Calu3 (cell line): Measurements from ENCODE around the gene PPIB. TPM values are rescaled to one million over a fixed set of nuclear protein-coding genes. Genes with fewer than 3 reads are reported as not detected.
"Not testable (repeated sequence)": the region's sequence is repeated elsewhere in the genome, so short reads cannot be mapped to it uniquely, and the experiment has no call there.

Source experiments
- BruUV-seq: library from RNA; stranded (reverse); fragments of 400-500 nt; replicated peaks from 2 replicates; lab custom pipeline; 2021; lab: Mats Ljungman, UMichigan
- CTCF ChIA-PET: fragments of 300-600 bp; sonication (Branson Sonifier 250); formaldehyde crosslinking; loops from one replicate; lab custom pipeline; 2022; ENCODE audit warnings: antibody characterized with exemption; lab: Charles Lee
- DNase-seq: peaks from one replicate; pipeline ENCODE4 v3.0.0; 2022
- H3K27ac Mint-ChIP-seq: one replicate; pipeline ENCODE4 v1.8.0; 2022; ENCODE audit warnings: mixed read lengths; ENCODE audit not compliant: unreplicated experiment
- H3K27me3 Mint-ChIP-seq: one replicate; pipeline ENCODE4 v1.8.0; 2022; ENCODE audit warnings: mixed read lengths; ENCODE audit not compliant: unreplicated experiment
- H3K36me3 Mint-ChIP-seq: one replicate; pipeline ENCODE4 v1.8.0; 2022; ENCODE audit warnings: mild to moderate bottlenecking, moderate library complexity, mixed read lengths; ENCODE audit not compliant: insufficient read depth, unreplicated experiment
- H3K4me1 Mint-ChIP-seq: one replicate; pipeline ENCODE4 v1.8.0; 2022; ENCODE audit warnings: mild to moderate bottlenecking, low read depth, mixed read lengths; ENCODE audit not compliant: unreplicated experiment
- H3K4me3 Mint-ChIP-seq: one replicate; pipeline ENCODE4 v1.8.0; 2022; ENCODE audit warnings: mild to moderate bottlenecking, low read depth, moderate library complexity, mixed read lengths; ENCODE audit not compliant: unreplicated experiment
- H3K9me3 Mint-ChIP-seq: one replicate; pipeline ENCODE4 v1.8.0; 2022; ENCODE audit warnings: low read depth, mixed read lengths; ENCODE audit not compliant: unreplicated experiment
- intact Hi-C: fragments of 100-400 bp; cut with micrococcal nuclease; formaldehyde crosslinking; loops from one replicate; pipeline ENCODE4 v1.10.0; 2022; ENCODE audit not compliant: unreplicated experiment
- total RNA-seq: library from RNA; stranded (reverse); gene quantifications from 2 replicates; pipeline ENCODE4 v1.2.3, GENCODE V29; 2022
- TF ChIP-seq, protein P1 (sequence below): fragments of 200-600 bp; IDR thresholded peaks from one replicate; pipeline ENCODE4 v1.8.0; 2022; ENCODE audit warnings: antibody characterized with exemption; ENCODE audit not compliant: unreplicated experiment

Gene PPIB
- total RNA-seq, 1 experiment from 2014 or later = 690 TPM

DNA sequence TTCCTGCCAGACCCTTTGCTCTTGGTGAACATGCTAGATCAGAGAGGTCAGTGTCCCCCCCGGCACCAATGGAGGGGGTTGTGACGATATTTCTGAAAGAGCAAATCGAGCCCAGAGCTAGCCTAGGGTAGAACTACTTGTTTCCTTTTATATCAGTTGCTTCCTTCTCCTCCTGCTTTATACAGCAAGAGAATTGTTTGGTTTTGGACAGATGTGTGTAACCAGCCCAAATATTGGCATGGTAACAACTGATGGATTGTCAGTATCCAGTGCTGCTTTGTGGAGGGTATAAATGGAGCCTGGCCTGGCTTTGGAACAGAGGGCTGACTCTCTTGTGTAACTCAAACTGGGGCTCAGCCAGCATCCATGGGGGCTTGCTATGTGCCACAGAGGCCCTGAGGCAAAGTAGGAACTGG, 39.9 kb downstream of the PPIB start:
- TF ChIP-seq, protein P1, sequence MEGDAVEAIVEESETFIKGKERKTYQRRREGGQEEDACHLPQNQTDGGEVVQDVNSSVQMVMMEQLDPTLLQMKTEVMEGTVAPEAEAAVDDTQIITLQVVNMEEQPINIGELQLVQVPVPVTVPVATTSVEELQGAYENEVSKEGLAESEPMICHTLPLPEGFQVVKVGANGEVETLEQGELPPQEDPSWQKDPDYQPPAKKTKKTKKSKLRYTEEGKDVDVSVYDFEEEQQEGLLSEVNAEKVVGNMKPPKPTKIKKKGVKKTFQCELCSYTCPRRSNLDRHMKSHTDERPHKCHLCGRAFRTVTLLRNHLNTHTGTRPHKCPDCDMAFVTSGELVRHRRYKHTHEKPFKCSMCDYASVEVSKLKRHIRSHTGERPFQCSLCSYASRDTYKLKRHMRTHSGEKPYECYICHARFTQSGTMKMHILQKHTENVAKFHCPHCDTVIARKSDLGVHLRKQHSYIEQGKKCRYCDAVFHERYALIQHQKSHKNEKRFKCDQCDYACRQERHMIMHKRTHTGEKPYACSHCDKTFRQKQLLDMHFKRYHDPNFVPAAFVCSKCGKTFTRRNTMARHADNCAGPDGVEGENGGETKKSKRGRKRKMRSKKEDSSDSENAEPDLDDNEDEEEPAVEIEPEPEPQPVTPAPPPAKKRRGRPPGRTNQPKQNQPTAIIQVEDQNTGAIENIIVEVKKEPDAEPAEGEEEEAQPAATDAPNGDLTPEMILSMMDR = no peak
- Mint-ChIP-seq H3K27me3 (no peaks in the 10 kb centered on the region), H3K27ac (no peak overlapping the region), H3K4me1 (no peaks in the 10 kb centered on the region), H3K9me3 (no peaks in the 10 kb centered on the region), H3K36me3 (peaks cover 45% of the 10 kb centered on the region), H3K4me3 (no peak overlapping the region)
- BruUV-seq = no TSS peak
- DNase-seq = no peak
- CTCF ChIA-PET = no interaction called here
- intact Hi-C loops = no loop called here

DNA sequence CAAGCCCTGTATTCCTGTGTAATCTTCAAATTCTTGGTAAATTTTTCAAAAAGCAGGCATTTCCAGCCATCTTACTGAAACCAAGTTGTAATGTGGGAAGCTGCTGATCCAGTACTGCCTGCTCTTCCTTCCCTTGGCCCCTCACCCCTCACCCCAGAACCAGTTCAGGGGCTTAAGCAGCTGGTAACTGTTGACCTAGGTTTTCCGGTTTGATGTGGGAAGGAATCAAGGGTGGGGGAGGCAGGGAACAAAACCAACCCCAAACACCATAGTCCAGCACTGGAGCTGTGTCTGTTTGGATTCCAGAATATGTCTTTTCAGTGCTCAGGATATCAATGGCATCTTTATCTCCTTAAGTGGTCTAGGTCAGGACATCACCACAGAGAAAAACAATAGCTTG, 40.4 kb downstream of the PPIB start:
- H3K4me1 Mint-ChIP-seq = no peaks in the 10 kb centered on the region
- no peaks in the 10 kb centered on the region for H3K9me3 Mint-ChIP-seq
- DNase-seq = no peak
- no peak overlapping the region for H3K4me3 Mint-ChIP-seq
- TF ChIP-seq, protein P1 = no peak
- peaks cover 42% of the 10 kb centered on the region for H3K36me3 Mint-ChIP-seq
- no TSS peak for BruUV-seq
- intact Hi-C loops = no loop called here
- CTCF ChIA-PET = no interaction called here
- no peak overlapping the region for H3K27ac Mint-ChIP-seq
- H3K27me3 Mint-ChIP-seq = no peaks in the 10 kb centered on the region

DNA sequence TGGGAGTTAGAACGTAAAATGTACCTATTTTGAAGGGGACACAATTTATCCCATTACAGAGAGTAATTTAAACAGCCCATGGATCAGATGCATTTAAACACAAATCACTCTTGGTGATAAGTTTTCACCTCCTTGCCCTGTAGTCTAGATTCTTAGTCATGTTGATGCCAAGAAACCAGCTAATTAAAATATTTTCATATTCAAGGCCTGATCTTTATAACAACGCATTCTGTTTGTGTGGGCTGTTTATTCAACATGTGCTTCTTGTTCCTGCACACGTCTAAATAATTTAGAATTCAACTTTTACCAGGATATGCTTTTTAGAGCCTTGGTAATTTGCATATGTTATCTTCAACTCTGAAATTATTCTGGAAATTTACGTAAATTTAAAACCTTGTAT, 41.2 kb downstream of the PPIB start:
- no peak for DNase-seq
- H3K4me3 Mint-ChIP-seq = no peak overlapping the region
- no peaks in the 10 kb centered on the region for H3K4me1 Mint-ChIP-seq
- TF ChIP-seq, protein P1 = no peak
- H3K9me3 Mint-ChIP-seq = no peaks in the 10 kb centered on the region
- H3K27me3 Mint-ChIP-seq = no peaks in the 10 kb centered on the region
- CTCF ChIA-PET = no interaction called here
- no TSS peak for BruUV-seq
- H3K27ac Mint-ChIP-seq = no peak overlapping the region
- peaks cover 42% of the 10 kb centered on the region for H3K36me3 Mint-ChIP-seq
- intact Hi-C loops = no loop called here

DNA sequence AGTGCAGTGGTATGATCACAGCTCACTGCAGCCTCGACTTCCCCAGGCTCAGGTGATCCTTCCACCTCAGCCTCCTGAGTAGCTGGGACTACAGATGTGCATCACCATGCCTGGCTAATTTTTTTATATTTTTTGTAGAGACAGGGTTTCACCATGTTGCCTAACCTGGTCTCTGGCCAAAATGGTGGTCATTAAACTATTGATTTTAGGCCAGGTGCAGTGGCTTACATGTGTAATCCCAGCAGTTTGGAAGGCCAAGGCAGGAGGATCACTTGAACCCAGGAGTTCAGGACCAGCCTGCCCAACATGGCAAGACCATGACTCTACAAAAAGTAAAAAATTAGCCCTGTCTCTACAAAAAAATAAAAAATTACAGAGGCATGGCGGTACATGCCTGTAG, 42.5 kb downstream of the PPIB start:
- H3K9me3 Mint-ChIP-seq, H3K27ac Mint-ChIP-seq, BruUV-seq, intact Hi-C loops, H3K4me1 Mint-ChIP-seq, H3K4me3 Mint-ChIP-seq, H3K27me3 Mint-ChIP-seq, CTCF ChIA-PET, DNase-seq: not testable (repeated sequence)
- peaks cover 42% of the 10 kb centered on the region for H3K36me3 Mint-ChIP-seq

DNA sequence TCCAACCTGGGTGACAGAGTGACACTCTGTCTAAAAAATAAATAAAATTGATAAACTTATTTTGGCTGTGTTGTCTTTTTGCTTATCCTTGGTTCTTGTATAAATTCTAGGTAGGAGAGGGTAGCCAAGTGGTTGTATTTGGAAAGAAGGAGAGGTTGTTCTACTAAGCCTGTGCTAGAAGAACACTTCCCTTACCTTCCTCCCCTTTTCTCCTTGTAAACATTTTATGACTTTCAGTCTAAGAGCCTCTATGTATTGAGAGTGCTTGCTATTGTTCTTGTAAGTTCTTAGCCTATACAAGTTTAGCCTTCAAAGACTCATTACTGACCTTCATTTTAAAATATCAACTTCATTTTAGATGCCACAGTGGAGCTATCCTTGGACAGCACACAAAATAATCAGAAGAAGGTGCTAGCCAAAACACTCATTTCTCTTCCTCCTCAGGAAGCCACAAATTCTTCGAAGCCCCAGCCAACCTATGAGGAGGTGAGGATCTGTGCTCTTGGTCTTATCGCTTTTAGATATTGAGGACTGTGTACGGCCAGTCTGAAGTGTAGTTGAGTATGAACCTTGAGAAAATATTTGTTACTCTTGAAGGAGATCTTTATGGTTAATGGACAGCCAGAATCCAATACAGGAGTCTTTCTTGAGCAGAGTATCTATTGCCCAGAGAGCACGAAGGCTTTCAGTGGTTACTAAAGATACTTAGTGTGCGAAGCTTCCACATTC, 44.9 kb downstream of the PPIB start:
- intact Hi-C loops = no loop called here
- CTCF ChIA-PET = no interaction called here
- H3K4me1 Mint-ChIP-seq = no peaks in the 10 kb centered on the region

More for the DNA sequence above, 44.9 kb downstream of the PPIB start:
- no peaks in the 10 kb centered on the region for H3K27me3 Mint-ChIP-seq
- peaks cover 51% of the 10 kb centered on the region for H3K36me3 Mint-ChIP-seq
- TF ChIP-seq, protein P1 = no peak
- no peak overlapping the region for H3K27ac Mint-ChIP-seq
- H3K4me3 Mint-ChIP-seq = no peak overlapping the region
- H3K9me3 Mint-ChIP-seq = no peaks in the 10 kb centered on the region
- BruUV-seq = no TSS peak
- DNase-seq = no peak
